Epithelial cell of proximal tubule (primary cell): ENCODE data around the gene RNASEL. TPM values are rescaled to one million over a fixed set of nuclear protein-coding genes. Genes with fewer than 3 reads are reported as not detected.

Source experiments
- DNase-seq: peaks from one replicate; pipeline ENCODE4 v3.0.0-alpha.2; 2011; ENCODE audit warnings: low read depth
- H3K4me3 ChIP-seq: 2 replicates; pipeline ENCODE4 v1.5.1; 2011; ENCODE audit warnings: low read depth, mild to moderate bottlenecking, low read length
- total RNA-seq: library from RNA; depleted of rRNA; stranded (reverse); fragments of >200 nt; gene quantifications from 2 replicates; pipeline ENCODE4 v1.2.3, GENCODE V29; 2015
- TF ChIP-seq, protein P1 (sequence below): conservative IDR thresholded peaks from 2 replicates; pipeline ENCODE4 v1.5.1; 2012; ENCODE audit warnings: low read depth, mild to moderate bottlenecking, low read length

RNASEL gene
- total RNA-seq, 1 donor from 2014 or later: 1.7 TPM

DNA sequence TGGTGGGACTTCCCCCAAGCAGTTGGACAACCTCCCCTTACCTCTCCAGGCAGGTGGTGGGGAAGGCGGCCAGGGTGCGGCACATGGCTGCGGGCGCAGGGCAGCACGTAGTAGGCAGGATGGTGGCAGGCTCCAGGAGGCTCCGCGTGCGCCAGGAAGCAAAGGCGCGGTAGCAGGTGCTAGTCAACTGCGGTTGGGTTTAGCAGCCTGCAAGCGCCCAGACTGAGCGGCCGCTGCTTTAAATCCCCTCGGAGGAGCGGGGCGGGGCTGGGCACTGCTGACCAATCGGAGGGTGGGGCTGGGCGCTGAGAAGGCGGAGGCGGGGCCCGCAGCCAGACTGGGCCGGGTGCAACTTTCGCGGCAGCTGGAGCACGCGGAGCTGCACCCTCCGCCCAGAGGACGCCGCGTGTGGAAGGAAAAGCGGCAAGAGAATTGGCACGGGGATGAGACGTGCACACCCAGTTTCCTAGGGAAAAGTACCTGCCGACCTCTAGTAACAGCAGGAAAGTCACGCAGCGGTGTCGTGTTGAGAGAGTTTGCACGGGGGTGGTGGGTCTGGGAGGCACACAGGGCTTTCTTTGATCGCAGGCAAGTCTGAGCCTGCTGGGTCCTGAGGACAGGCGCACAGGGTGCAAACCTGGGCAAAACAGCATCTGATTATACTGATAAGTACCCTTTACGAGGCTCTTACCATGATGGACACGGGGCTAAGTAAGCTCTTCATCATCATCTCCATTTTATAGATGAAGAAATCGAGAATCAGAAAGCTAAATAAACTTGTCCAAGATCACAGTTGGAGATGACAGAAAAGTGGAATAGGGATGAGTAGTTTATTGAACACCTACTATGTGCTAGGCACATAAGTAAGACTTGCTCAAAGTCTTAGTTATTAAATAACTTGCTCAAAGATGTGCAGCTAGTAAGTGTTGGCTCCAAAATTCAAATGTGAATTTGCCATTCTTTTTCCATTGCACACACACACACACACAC, 15.4 kb upstream of the RNASEL start, which contains the start of gene RGS16:
RGS16 (minus strand) TSS at position 215 of the 990 bp plus-strand sequence; CDS start at position 85, 130 bp downstream.
- TF ChIP-seq, protein P1, sequence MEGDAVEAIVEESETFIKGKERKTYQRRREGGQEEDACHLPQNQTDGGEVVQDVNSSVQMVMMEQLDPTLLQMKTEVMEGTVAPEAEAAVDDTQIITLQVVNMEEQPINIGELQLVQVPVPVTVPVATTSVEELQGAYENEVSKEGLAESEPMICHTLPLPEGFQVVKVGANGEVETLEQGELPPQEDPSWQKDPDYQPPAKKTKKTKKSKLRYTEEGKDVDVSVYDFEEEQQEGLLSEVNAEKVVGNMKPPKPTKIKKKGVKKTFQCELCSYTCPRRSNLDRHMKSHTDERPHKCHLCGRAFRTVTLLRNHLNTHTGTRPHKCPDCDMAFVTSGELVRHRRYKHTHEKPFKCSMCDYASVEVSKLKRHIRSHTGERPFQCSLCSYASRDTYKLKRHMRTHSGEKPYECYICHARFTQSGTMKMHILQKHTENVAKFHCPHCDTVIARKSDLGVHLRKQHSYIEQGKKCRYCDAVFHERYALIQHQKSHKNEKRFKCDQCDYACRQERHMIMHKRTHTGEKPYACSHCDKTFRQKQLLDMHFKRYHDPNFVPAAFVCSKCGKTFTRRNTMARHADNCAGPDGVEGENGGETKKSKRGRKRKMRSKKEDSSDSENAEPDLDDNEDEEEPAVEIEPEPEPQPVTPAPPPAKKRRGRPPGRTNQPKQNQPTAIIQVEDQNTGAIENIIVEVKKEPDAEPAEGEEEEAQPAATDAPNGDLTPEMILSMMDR: no peak
- DNase-seq: no peak
- peak within 1 kb of the TSS; percentile 54 for H3K4me3 ChIP-seq

DNA sequence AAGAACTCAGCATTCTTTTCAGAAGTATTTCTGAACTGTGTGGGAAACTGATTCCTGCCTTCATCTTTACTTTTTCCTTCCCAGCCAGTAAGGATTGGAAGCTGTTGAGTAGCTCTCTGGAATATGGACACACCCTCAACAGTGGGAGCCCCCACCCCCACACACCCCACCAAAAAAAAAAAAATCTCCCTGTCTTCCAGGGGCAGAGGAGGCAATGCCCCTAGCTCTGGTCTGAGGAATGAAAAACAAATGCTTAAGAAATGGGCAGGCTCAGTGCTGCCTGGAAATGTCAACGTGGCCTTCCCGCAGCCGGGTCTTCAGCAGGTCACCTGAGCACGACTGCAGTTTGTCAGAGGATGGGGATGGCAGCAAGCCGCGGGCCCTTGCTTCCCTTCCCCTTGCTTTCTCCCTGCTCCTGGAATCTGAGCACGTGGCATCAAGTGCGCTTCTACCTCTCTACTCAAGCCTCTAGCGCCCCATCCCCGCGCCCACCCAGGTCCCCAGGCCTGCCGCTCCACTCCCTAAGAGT, 14.7 kb upstream of the RNASEL start:
- peak overlapping the region; percentile 54 for H3K4me3 ChIP-seq
- TF ChIP-seq, protein P1: no peak
- no peak for DNase-seq

DNA sequence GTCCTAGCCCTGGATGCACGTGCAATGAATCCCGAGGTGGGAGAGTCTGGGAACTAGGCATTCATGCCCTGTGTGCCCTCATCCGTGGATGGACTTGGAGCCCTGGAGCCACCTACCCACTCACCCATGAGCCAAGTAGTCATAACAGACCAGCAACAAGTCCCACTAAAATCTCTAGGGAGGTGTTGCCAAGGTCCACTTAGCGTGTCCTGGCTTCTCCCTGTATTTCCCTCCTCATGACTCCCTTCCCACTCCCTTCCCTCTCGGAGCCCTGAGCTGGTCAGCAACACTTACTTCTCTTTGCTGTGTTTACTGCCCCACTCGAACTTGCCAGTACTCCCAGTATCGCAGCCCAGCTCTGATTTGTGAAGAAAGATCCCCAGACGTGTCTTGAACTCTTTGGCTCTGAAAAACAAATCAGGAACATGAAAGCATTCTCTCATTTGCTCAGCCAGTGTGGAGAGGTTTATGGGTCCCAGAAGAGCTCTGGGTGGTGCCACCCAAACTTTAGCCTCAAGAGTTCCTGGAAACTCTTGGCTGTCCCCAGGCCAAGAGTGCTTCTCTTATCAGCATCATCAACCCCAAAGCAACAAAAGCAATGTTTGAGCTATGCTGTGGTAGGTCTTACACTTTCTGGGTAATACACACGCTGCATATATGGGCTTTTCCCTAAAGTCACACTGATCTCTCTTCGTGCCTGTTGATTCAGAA, 14.0 kb upstream of the RNASEL start:
- no peak overlapping the region for H3K4me3 ChIP-seq
- TF ChIP-seq, protein P1: no peak
- DNase-seq: no peak

DNA sequence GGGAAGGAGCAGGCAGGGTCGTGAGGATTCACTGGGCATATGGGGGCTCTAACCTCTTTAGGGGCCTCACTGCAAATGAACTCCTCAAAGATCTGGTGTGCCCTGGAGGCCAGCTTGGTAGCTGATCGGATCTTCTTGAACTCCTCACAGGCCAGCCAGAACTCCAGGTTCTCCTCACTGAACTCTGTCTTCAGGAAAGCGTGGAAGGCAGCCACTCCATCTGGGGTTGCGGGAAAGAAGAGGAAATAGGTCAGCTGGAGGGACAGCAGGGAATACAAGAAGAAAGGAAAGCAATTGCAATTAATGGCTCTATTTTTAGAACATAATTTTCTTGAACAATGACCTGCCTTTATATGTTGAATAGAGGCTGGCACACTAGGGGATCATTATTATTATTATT, 12.9 kb upstream of the RNASEL start:
- no peak overlapping the region for H3K4me3 ChIP-seq
- no peak for DNase-seq
- TF ChIP-seq, protein P1: no peak

DNA sequence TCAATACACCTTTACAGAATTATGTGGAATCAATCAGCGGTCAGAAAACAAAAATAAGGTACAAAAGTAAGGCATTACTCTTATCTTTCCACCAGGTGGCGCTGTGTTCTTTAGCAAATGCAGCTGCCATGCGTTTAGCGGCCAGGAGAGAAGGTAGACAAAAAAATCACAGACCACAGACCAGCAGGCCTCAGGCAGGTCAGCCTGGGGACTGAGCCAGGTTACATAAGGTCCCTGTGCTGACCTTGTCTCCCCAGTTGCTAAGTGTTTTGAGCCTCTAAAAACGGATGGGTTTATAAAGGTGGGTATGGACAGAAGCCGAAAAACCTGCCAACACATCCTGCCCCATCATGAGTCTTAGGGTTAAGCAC, 12.3 kb upstream of the RNASEL start:
- no peak overlapping the region for H3K4me3 ChIP-seq
- DNase-seq: no peak
- TF ChIP-seq, protein P1: peak; percentile 82

DNA sequence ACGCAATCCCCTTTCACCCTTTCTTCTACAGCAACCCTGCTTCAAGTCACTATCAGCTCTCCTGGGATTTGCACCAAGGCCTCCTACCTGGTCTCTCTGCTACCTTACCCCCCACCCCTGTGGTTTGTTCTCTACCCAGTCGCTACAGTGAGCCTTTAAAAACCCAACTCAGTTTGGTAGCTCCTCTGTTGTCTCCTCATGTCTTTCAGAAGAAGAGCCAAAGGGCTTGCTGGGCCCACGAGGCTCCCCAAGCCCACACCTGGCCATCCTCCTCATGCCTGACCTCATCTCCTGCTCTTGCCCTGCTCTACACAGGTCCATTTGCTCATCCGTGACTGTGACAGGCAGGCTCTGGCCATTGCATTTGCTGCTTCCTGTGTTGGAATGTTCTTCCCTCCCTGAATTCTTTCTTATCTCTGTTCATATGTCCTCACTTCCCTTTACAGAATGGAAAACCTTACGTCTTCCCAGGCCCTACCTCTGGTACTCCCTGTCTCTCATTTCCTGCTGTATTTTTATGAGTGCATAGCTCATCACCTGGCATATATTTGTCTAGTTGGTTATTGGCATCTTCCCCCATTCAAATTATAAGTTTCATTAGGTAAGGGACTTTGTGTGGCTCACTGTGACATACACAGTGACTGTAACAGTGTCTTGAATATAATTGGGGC, 11.8 kb upstream of the RNASEL start:
- H3K4me3 ChIP-seq: no peak overlapping the region
- TF ChIP-seq, protein P1: no peak
- DNase-seq: no peak
